Activated CD4-positive, CD25-positive, alpha-beta regulatory T cell (primary cell): ENCODE results near the gene PINK1.
"Not testable (repeated sequence)": the region's sequence is repeated elsewhere in the genome, so short reads cannot be mapped to it uniquely, and the experiment has no call there.

Experiments used
- DNase-seq, 4 experiments: peaks; one replicate each; lab custom pipeline; 2025; lab: John Stamatoyannopoulos, UW

The PINK1 gene

DNA sequence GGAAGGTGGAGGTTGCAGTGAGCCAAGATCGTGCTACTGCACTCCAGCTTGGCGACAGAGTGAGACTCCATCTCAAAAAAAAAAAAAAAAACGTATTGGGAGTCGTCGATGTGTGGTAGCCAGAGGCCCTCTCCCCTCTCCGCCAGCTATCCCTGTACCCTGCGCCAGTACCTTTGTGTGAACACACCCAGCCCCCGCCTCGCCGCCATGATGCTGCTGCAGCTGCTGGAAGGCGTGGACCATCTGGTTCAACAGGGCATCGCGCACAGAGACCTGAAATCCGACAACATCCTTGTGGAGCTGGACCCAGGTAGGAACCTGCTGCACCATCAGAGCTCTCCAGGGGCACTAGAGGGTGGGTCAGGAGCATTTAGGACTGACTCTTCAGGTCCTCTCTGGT lies 12.2 kb downstream of the PINK1 start:
- DNase-seq, result no peak

DNA sequence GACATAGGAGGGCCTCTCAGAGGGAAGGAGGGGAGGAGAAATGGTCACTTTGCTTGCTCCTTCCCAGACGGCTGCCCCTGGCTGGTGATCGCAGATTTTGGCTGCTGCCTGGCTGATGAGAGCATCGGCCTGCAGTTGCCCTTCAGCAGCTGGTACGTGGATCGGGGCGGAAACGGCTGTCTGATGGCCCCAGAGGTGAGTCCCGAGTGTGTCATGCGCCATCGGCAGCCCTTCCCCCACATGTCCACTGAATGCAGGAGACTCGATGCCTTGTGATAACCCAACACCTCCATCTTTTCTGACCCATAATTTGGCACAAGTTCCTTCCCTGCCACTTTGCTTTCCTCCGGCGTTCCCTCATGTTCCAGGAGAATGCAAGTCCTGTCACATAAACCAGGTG lies 15.2 kb downstream of the PINK1 start:
- no peak for DNase-seq

DNA sequence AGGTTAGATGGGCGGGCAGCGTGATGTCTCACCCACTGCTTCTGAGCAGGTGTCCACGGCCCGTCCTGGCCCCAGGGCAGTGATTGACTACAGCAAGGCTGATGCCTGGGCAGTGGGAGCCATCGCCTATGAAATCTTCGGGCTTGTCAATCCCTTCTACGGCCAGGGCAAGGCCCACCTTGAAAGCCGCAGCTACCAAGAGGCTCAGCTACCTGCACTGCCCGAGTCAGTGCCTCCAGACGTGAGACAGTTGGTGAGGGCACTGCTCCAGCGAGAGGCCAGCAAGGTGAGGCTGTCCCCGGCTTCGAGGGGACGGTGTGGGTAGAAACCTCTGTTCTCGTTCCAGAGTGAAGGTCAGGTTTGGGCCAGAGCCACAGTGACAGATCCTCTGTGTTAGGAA lies 15.7 kb downstream of the PINK1 start:
- no peak for DNase-seq

DNA sequence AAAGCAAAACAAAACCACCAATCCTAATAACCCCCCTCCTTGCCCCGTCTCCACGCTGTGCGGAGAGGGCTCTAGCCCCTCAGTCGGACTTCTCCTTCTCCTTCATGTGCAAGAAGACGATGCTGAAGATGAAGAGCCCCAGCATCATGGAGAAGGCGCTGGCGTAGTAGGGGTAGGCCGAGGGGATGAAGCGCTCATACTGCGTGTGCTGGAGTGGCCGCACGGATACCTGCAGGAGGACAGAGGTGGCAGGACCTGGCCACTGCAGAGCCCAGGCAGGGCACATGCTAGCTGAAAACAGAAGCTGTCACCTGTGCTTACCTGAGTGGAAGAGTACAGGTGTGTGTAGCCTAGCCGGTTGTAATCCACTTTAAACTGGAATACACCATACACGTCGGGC lies 19.0 kb downstream of the PINK1 start:
- DNase-seq, result no peak

DNA sequence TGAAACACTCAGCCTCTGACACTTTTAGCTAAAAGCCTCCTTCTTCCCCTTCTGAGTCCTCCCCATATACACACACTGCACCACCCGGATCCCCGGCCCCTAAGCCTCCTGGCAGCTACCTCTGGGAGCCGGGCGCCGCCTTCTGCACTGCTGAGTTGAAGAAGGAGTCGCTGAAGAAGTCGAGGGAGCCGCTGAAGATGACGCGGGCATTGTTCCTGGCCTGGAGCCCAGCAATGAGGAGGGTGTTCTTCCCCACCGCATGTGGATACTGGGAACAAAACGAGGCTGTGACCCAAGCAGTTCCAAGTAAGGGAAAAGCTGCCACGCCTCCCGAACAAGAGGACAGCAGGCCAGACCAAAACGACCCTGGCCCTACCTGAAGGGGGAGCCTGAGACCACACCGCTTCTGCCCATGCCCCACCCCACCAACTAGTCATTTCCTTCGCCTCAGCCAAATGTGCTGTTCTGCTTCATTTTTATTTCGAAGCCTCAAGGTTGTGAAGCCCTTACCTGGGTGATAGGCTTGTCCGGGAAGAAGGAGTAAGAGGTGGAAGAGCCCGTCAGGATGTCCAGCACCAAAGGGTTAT lies 20.9 kb downstream of the PINK1 start:
- DNase-seq, result no peak

DNA sequence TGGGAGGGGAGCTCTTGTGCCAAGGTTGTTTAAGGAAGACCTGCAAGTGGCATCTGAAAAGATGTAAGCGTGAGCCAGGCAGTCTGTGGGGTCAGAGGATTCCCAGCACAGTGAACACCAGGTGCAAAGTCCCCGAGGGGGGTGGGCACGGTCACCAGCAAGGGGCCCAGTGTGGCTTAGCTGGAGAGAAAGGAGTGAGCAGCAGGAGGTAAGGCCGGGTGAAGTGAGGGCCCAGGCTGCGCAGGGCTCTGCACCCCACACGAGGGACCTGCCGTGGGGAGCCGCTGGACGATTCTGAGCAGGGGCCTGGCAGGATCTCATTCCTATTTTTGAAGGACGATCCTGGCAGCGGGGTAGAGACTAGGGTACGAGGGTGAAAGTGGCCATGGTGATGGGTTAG lies 23.8 kb downstream of the PINK1 start:
- DNase-seq, result no peak

DNA sequence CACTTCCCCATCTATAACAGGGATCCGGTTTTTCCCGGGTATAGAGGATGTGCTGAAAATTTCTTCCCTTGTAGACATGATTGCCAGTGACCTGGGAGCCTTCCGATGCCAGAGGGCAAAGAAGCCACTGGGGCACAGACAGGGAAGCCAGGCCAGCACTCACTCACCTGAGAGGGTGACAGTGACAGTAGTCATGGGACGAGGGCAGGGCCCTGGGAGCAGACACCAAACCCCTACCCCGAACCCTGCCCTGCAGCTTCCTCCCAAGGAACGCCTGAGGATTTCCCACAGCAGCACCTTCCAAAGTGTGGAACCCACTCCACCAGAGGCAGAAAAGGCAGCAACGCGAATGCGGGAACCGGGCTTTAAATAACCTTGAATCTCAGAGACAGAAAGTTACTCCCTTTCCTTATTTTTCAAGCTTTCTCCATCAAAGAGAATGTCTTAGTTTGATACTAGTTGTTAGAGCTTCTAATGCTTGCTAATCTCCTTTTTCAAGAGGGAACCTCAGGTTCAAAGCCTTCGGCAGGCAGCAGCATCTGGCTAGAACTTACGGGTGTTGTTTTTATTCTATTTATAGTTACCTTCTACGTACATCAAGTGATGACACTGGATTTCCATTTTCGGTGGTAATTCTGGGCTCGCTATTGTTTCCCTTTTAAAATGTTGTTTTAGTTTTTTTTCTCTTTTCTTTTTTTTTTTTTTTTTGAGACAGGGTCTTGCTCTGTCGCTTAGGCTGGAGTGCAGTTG lies 25.1 kb downstream of the PINK1 start:
- no peak for DNase-seq

DNA sequence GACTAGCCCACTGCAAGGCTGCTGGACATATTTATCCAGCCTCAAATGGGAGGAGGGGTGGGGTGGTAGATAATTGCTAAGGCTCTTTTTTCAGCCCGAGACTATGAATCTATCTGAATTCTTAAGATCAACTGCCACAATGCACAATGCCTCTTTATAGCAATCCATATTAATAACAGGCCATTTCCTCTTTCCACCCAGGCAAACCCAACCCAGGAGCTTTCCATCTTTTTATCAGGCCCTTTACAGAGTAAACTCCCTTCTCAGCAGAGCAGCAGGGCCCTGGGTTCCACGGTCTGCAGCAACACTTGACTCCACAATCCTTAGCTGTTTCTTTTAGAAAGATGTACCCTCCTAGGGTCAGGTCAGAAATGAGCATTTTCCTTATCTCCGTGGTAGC lies 27.1 kb downstream of the PINK1 start:
- DNase-seq, result no peak

DNA sequence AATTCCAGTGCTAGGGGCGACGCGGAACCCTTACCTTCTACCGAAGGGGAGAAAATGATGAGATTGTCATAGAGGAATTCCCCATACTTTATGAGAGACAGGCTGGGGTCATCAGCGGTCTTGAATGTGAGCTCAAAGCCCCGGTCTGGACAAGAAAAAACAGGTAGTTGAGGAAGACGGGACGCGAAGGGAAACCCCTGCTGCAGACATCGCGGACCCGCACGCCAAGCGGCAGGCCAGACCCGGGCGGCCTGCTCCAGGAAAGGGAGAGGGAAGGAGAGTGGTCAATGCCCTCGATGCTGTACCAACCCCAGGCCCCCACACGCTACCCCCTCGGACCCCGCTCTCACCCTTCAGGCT lies 27.6 kb downstream of the PINK1 start:
- DNase-seq, result no peak

DNA sequence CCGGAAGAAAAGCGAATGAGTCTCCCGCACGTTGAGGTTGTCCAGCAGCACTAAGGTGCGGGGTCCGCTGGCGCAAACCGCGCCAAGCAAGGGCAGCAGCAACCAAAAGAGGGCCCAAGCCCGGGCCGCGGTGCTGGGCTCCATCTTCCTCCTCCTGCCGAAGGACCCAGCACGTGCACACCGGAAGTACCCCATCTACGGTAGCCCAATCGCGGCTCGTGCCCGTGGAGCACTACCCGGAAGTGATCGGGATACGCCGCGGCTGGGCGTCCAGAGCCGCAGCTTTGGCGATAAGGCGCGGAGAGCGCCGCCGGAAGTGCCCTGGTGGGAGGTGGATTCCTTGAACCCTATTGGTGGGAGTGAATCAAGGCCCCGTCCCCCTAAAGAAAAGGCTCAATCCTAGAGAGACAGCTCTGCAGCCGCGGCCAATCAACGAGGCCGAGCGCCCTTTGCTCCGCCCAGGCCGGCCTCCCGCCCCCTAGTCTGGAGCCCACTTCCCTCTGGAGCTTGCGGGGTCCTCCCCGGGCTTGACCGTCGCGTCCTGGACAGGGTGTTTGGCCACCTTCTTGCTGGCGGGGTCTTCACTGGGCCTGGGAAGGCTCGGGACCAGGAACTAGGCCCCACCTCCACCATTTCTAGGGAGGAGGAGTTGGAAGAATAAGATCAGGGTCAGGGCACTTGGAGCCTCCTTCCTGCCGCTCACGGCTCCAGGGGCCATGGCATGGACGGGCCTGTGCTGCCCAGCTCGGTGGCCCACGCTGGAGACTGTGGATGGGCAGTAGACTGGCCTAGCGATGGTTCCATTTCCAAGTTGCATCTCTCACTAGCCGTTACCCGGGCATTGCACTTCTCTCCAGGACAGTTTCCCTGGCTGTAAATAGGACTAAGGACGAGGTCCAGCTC lies 28.2 kb downstream of the PINK1 start, which contains the start of gene DDOST:
DDOST (minus strand) TSS at position 163 of the 903 bp plus-strand sequence; CDS start at position 144, 19 bp downstream.
- peak; percentile 85 to 91 (median 88) for DNase-seq

DNA sequence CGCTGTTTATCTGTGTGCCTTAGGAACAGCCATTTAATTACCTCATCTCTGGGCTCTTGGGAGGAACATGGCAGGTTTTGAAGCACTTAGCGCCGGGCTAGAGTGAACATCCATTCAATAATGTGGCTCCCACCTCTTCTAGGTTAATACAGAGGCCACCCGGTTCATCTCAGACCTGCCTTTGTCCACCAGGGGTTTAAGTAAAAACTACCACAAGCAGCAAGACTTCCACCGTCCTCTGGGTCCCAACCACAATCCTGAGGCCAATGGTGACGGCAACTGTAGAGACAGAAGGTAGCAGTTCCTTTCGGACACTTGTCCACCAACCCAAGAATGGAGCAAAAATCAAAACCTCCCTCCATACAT lies 28.8 kb downstream of the PINK1 start:
- no peak for DNase-seq

DNA sequence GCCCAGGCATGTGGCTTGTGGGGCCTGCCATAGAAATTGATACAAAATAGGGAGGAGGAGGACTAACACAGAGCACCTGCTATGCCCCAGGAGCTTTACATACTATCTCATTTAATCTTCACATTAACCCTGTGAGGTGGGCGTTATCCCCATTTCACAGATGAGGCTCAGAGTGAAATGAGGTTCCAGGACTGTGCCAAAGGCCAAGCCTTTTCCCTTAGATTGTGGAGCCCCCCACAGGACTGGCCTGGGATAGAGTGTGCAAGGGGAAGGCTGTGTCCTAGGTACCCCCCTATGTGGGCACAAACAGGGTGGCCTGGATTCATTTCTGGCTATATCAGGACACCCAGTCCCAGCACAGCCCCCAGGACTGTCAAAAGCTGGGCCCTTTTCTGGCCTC lies 30.1 kb downstream of the PINK1 start:
- no peak for DNase-seq

DNA sequence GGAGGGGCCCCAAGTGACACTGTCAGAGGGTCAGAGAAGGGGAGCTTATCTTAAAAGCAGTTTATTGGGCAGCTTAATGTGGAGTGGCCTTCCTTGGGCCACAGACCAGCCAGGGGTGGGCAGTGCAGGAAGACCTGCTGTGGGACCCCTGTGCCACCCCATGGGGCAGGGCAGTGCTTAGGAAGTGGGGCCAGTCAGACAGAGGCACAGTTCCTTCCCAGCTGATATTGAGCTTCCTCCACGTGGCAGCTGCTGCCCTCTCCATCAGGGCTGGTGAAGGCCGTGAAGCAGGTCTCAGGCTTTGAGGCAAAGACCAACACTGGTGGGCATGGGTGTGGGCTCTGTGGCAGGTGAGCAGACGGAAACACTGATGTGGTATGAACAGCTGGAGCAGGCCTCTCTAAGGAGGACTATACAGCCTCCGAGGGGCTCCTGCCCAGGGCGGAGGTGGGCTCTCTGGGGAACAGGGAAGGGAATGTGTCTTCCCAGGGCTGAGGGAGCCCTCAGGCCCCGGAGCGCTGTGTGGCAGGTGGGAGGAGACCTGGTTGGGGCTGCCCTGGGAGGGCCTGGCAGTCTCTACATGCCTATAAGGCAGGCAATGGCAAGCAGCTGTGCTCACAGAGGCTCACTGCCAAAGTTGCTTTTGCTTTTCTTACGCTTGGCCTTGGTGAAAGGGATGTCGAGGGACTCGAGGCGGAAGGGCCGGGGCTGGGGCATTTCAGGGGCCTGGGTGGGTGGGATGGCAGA lies 30.9 kb downstream of the PINK1 start:
- no peak for DNase-seq

DNA sequence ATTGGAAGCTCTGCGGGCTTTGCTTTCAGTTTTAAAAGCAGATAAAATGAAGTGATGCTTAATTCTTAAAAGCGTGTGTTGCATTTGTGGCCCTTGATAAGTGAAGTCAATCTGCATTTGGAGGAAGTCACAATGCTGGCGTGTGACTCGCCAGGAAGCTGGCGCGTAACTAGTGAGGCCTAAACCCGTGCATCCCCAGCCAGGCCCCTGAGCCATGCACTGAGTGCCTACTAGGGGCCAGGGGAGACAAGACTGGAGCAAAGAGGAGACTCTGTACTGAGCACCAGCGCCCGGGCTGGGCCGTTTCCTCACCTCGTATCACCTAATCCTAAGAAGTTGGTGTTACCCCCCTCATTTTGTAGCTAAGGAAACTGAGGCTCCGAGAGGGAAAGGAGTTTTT lies 32.5 kb downstream of the PINK1 start:
- DNase-seq, result no peak

DNA sequence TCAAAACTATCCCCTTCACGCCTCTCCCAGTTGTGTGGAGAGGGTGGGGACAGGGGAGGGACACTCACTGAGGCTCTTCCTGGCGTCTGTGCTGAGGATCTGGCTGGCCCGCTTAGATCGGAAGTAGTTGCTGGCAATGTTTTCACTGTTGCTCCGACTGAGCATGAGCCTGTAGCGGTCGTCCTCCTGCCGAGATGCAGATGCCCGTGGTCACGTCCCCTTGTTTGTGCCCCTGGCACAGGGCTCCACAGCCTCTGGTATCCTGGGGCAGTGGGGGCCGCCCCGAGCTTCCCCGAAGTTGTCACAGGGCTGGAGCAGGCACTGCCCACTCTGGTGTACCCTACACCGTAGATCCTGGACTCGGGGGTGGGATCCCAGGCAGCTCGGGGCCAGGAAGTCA lies 32.9 kb downstream of the PINK1 start:
- no peak for DNase-seq

DNA sequence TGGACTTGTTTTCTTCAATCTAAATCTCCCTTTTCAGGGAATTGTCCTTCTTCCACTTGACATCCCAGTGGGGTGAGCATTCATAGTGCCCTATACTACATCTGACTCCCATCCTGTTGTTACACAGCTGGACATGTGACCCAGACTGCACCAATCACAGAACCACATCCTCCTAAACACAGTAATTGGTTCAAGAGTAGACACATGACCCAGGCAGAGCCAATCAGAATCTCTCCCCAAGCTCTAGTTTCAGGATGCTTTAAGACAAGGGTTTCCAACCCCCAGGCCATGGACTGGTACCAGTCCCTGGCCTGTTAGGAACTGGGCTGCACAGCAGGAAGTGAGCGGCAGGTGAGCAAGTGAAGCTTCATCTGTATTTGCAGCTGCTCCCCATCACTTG lies 33.5 kb downstream of the PINK1 start:
- DNase-seq, result no peak

DNA sequence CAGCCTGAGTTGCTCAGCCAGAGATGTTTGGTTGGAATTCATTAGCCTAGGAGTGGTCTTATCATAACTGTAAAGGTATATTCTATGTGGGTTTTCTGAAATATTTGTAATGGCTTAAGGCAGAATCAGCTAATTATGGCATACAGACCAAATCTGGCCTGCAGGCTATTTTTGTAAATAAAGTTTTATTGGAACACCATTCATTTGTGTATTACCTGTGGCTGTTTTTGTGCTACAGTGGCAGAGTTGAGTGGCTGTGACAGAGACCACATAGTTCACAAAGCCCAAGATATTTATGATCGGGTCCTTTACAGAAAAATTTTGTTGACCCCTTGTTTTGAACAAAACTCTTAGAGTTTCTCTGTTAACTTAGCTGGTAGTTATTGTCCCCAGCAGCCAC lies 35.3 kb downstream of the PINK1 start:
- no peak for DNase-seq

DNA sequence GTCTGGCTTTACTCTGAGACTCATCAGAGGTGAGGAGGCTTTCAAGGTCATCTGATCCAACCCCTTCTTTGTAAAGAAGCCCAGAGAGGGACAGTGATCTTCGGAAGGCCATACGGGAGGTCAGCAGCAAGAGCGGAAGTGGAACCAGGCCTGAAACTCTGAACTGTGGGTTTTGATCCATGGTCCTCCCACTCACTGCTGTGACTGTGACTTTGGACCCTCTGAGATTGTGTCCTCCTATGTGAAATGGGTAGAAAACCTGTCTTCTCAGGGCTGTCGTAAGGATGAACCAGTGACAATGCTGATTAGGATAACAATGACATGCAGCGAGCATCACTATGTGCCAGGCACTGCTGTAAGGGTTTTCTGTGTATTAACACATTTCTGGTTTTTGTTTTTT lies 37.7 kb downstream of the PINK1 start:
- no peak for DNase-seq

DNA sequence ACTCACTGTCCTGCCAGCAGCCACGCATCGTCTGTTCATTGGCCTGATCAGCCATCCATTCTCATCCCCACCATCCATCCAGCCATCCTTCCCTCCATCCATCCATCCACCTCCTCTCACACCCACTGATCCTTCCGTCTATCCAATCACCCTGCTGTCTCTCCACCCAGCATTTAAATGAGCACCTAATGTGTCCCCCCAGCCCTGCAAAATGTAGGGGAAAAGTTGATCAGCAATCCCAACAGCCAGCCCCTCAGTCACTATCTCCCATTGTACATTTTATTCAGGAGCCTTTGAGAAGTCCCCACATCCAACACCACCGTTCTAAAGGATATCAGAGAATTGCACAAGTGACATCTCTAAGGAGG lies 39.0 kb downstream of the PINK1 start:
- no peak for DNase-seq

DNA sequence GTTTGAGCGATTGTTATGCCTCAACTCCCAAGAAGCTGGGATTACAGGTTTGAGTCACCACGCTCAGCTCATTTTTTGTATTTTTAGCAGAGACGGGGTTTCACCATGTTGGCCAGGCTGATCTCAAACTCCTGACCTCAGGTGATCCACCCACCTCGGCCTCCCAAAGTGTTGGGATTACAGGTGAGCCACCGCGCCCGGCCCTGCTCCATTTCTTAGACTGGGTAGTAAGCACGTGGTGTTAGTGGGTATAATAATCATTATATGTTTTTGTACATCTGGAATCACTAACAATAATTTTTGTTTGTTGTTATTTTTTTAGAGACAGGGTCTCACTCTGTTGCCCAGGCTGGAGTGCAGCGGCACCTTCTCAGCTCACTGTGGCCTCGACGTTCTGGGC lies 40.4 kb downstream of the PINK1 start:
- DNase-seq, result not testable (repeated sequence)

DNA sequence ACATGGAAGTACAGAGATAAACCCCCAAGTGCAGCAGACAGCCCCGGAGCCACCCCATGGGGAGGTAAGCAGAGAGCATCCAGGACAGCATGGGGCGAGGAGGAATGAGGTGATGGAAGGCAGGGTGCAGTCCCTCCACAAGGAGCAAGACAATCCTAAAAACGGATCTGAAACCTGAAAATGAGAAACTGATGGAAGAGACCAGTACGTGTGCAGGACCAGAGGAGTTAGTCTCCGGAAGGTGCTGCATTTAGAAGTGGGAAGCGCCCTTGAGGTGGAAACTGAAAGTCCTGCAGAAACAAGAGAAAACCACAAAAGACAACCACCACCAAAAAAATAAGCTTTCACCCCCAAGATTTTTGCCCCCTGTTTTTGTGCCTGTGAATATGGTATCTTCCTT lies 45.3 kb downstream of the PINK1 start:
- no peak for DNase-seq

DNA sequence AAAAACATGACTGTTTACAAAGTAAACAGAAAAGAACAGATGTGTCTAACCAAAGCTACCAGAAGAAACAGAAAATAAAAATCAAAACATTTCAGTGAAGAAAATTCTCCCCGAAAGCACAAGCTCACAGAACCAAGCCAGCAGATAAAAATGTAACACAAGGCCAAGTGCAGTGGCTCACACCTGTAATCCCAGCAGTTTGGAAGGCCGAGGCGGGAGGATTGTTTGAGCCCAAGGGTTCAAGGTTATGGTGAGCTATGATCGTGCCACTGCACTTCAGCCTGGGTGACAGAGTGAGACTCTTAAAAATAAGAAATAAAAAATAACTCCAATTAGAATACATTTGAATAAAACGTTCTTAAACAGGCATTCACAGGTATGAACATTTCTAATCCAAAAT lies 47.0 kb downstream of the PINK1 start:
- no peak for DNase-seq
